HepG2 (cell line): ENCODE results near the gene HS3ST5. TPM values are rescaled to one million over a fixed set of nuclear protein-coding genes. Genes with fewer than 3 reads are reported as not detected.

ENCODE experiments used
- BRF2 ChIP-seq: sonication (generic); formaldehyde crosslinking; IDR thresholded peaks from 2 replicates; pipeline ENCODE4 v1.8.1; 2022; ENCODE audit warnings: mild to moderate bottlenecking, missing genetic modification reagents
- ETV6 ChIP-seq: sonication (generic); formaldehyde crosslinking; conservative IDR thresholded peaks from 2 replicates; pipeline ENCODE4 v1.4.0; 2020; ENCODE audit warnings: missing genetic modification reagents
- HDAC1 ChIP-seq: sonication (generic); formaldehyde crosslinking; IDR thresholded peaks from 2 replicates; pipeline ENCODE4 v1.5.1; 2020; ENCODE audit warnings: mild to moderate bottlenecking, missing genetic modification reagents
- ISX ChIP-seq: sonication (generic); formaldehyde crosslinking; conservative IDR thresholded peaks from 2 replicates; pipeline ENCODE4 v1.5.0; 2020; ENCODE audit warnings: missing genetic modification reagents
- JUND ChIP-seq: sonication (generic); formaldehyde crosslinking; IDR thresholded peaks from 2 replicates; pipeline ENCODE4 v1.8.0; 2022; ENCODE audit warnings: mild to moderate bottlenecking, missing genetic modification reagents
- KAT8 ChIP-seq: IDR thresholded peaks from 2 replicates; pipeline ENCODE4 v1.6.1; 2016; ENCODE audit warnings: missing genetic modification reagents, missing compliant biosample characterization
- MYPOP ChIP-seq: sonication (generic); formaldehyde crosslinking; IDR thresholded peaks from 2 replicates; pipeline ENCODE4 v1.8.1; 2023; ENCODE audit warnings: mild to moderate bottlenecking, moderate library complexity, missing genetic modification reagents
- RBAK ChIP-seq: sonication (generic); formaldehyde crosslinking; IDR thresholded peaks from 2 replicates; pipeline ENCODE4 v1.5.1; 2020; ENCODE audit warnings: mild to moderate bottlenecking, missing genetic modification reagents
- SSRP1 ChIP-seq: IDR thresholded peaks from 2 replicates; pipeline ENCODE4 v1.6.1; 2016; ENCODE audit warnings: control low read depth
- WIZ ChIP-seq: sonication (generic); formaldehyde crosslinking; IDR thresholded peaks from 2 replicates; pipeline ENCODE4 v1.5.1; 2020; ENCODE audit warnings: mild to moderate bottlenecking, missing genetic modification reagents
- ZEB1 ChIP-seq: IDR thresholded peaks from 2 replicates; pipeline ENCODE4 v1.6.1; 2012; ENCODE audit warnings: mild to moderate bottlenecking, low read depth, inconsistent platforms; ENCODE audit not compliant: insufficient replicate concordance
- ZNF124 ChIP-seq: sonication (generic); formaldehyde crosslinking; IDR thresholded peaks from 2 replicates; pipeline ENCODE4 v1.4.0; 2020; ENCODE audit warnings: missing genetic modification reagents
- ZNF264 ChIP-seq: sonication (generic); formaldehyde crosslinking; IDR thresholded peaks from 2 replicates; pipeline ENCODE4 v1.4.0; 2020; ENCODE audit warnings: missing genetic modification reagents
- ZNF432 ChIP-seq: sonication (generic); formaldehyde crosslinking; IDR thresholded peaks from 2 replicates; pipeline ENCODE4 v1.5.0; 2020; ENCODE audit warnings: missing genetic modification reagents, mild to moderate bottlenecking, borderline replicate concordance
- ZNF441 ChIP-seq: sonication (generic); formaldehyde crosslinking; IDR thresholded peaks from 2 replicates; pipeline ENCODE4 v1.7.0; 2021; ENCODE audit warnings: missing genetic modification reagents, borderline replicate concordance
- ZNF446 ChIP-seq: sonication (generic); formaldehyde crosslinking; IDR thresholded peaks from 2 replicates; pipeline ENCODE4 v1.5.0; 2020; ENCODE audit warnings: mild to moderate bottlenecking, missing genetic modification reagents
- ZNF543 ChIP-seq: sonication (generic); formaldehyde crosslinking; IDR thresholded peaks from 2 replicates; pipeline ENCODE4 v1.4.0; 2020; ENCODE audit warnings: mild to moderate bottlenecking, missing genetic modification reagents
- ZNF7 ChIP-seq: IDR thresholded peaks from 2 replicates; pipeline ENCODE4 v1.6.1; 2016; ENCODE audit warnings: missing biosample characterization, missing genetic modification reagents
- ZNF784 ChIP-seq: sonication (generic); formaldehyde crosslinking; IDR thresholded peaks from 2 replicates; pipeline ENCODE4 v1.5.1; 2020; ENCODE audit warnings: missing genetic modification reagents, mild to moderate bottlenecking, borderline replicate concordance
- ZNF816 ChIP-seq: sonication (generic); formaldehyde crosslinking; IDR thresholded peaks from 2 replicates; pipeline ENCODE4 v1.8.0; 2022; ENCODE audit warnings: missing genetic modification reagents, mild to moderate bottlenecking, borderline replicate concordance
- polyA plus RNA-seq, 8 experiments: library from polyadenylated mRNA; depleted of rRNA in 3 of 8; stranded (reverse) in 7 of 8; unstranded in 1 of 8; fragments of >200 nt; fragmentation: Illumina TruSeq in 4 of 8; extraction: Trizol in 4 of 8; gene quantifications; 2 replicates each; pipeline versions ENCODE4 v1.2.1 to v1.2.3, GENCODE V29; 2011 to 2016; ENCODE audit warnings: low read depth in 4 of 8, missing spikeins in 1 of 8, mixed read lengths in 1 of 8; ENCODE audit not compliant: insufficient read depth in 1 of 8
- total RNA-seq, 5 experiments: library from RNA; depleted of rRNA; stranded (reverse); fragments of >200 nt; fragmentation: Illumina TruSeq; extraction: Trizol; gene quantifications; 2 replicates each; pipeline ENCODE4 v1.2.3, GENCODE V29; 2016; ENCODE audit warnings: low read depth in 1 of 5
- TF ChIP-seq, protein P1 (sequence below): sonication (generic); IDR thresholded peaks from 2 replicates; pipeline ENCODE4 v1.6.1; 2016; ENCODE audit warnings: low read depth, borderline replicate concordance
- TF ChIP-seq, protein P2 (sequence below): sonication (generic); formaldehyde crosslinking; IDR thresholded peaks from 2 replicates; pipeline ENCODE4 v1.4.0; 2020; ENCODE audit warnings: missing genetic modification reagents

The HS3ST5 gene
- total and polyA plus RNA-seq, 2 of the 13 experiments (the other 11 are each of a cell fraction or from before 2014, with no cell fraction given) = 1.1 to 1.6 TPM

DNA sequence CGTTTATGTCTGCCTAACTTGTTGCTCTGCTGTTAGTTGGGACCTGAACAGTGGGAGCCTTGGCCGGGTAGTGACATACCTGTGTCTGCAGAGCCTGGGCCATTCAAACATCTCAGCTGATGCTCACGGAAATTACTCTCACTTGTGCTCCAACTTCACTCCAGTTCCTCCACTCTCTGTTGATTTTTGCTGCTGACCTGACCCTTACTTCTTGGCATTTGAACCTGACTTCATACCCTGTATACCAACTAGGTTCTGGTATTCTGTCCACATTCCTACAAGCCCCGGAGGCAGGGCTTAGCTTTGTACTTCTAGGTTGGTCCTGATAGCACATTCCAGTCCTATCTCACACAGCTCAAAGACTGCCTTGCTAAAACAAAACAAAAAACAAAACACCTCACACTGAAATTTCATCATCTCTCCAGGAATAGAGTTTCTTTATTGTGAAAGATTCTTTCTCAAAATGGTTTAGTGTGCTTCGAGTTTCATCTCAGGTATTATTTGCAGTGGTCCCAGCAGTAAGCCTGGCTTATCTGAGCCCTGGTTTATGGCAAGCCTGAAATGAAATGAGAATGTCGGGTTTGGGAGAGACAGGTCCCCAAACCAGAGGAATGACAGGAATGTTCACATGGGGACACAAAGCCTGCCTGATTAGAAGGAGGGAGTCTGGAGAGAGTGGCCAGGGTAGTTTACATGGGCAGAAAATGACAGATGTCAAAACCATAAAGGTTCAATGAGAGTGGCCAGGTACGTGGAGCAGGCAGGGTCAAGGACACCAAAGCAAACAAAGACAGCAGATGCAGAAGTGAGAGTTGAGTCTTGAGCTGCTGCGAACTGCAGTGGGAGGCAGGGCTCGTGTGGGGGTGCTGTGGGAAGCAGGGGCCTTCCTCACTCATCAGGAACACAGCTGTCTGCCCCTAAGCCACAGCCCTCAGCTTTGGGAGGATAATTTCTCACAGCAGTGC is 197.7 kb downstream of the HS3ST5 start (continued):
- TF ChIP-seq, protein P1, sequence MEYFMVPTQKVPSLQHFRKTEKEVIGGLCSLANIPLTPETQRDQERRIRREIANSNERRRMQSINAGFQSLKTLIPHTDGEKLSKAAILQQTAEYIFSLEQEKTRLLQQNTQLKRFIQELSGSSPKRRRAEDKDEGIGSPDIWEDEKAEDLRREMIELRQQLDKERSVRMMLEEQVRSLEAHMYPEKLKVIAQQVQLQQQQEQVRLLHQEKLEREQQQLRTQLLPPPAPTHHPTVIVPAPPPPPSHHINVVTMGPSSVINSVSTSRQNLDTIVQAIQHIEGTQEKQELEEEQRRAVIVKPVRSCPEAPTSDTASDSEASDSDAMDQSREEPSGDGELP = peak; percentile 66; the same call in 1 of the 2 replicates
- TF ChIP-seq ZNF784 = no peak
- TF ChIP-seq ZNF441 (CRISPR knock-in tag) = no peak
- TF ChIP-seq WIZ (CRISPR knock-in tag) = no peak
- no peak for TF ChIP-seq ZNF432
- no peak for TF ChIP-seq ZNF446 (CRISPR knock-in tag)
- peak; percentile 47; the same call in 1 of the 2 replicates for TF ChIP-seq ZNF264 (CRISPR knock-in tag)
- no peak for TF ChIP-seq JUND (CRISPR knock-in tag)
- no peak for TF ChIP-seq BRF2
- peak; percentile 25; the same call in 1 of the 2 replicates for TF ChIP-seq HDAC1
- TF ChIP-seq SSRP1 (CRISPR knock-in tag) = peak; percentile 29; the same call in 1 of the 2 replicates
- no peak for TF ChIP-seq ZNF124 (CRISPR knock-in tag)
- no peak for TF ChIP-seq ZNF816
- peak; percentile 48; the same call in 1 of the 2 replicates for TF ChIP-seq ZNF543
- peak; percentile 40; the same call in 1 of the 2 replicates for TF ChIP-seq MYPOP (CRISPR knock-in tag)
- TF ChIP-seq ETV6 = no peak
- no peak for TF ChIP-seq ISX (CRISPR knock-in tag)
- TF ChIP-seq ZNF7 (CRISPR knock-in tag) = no peak
- no peak for TF ChIP-seq RBAK (CRISPR knock-in tag)
- TF ChIP-seq KAT8 = peak; percentile 28; the same call in 1 of the 2 replicates
- peak; percentile 73 for TF ChIP-seq ZEB1
- TF ChIP-seq, protein P2, sequence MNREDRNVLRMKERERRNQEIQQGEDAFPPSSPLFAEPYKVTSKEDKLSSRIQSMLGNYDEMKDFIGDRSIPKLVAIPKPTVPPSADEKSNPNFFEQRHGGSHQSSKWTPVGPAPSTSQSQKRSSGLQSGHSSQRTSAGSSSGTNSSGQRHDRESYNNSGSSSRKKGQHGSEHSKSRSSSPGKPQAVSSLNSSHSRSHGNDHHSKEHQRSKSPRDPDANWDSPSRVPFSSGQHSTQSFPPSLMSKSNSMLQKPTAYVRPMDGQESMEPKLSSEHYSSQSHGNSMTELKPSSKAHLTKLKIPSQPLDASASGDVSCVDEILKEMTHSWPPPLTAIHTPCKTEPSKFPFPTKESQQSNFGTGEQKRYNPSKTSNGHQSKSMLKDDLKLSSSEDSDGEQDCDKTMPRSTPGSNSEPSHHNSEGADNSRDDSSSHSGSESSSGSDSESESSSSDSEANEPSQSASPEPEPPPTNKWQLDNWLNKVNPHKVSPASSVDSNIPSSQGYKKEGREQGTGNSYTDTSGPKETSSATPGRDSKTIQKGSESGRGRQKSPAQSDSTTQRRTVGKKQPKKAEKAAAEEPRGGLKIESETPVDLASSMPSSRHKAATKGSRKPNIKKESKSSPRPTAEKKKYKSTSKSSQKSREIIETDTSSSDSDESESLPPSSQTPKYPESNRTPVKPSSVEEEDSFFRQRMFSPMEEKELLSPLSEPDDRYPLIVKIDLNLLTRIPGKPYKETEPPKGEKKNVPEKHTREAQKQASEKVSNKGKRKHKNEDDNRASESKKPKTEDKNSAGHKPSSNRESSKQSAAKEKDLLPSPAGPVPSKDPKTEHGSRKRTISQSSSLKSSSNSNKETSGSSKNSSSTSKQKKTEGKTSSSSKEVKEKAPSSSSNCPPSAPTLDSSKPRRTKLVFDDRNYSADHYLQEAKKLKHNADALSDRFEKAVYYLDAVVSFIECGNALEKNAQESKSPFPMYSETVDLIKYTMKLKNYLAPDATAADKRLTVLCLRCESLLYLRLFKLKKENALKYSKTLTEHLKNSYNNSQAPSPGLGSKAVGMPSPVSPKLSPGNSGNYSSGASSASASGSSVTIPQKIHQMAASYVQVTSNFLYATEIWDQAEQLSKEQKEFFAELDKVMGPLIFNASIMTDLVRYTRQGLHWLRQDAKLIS (CRISPR knock-in tag) = no peak
